GM23338 (cell line): ENCODE measurements around the gene MRGPRF. TPM values are rescaled to one million over a fixed set of nuclear protein-coding genes. Genes with fewer than 3 reads are reported as not detected.
A peak's percentile ranks its signal among the peaks of the same experiment; 100 is the strongest.

Experiments used
- ATAC-seq: fragments of 200-7000 bp; cut with Tn5 transposase; 3 replicates; pipeline ENCODE4 v1.9.1; 2020
- DNase-seq: peaks from one replicate; pipeline ENCODE4 v3.0.0-alpha.2; 2015; ENCODE audit warnings: low spot score
- H2AFZ ChIP-seq: fragments of 200-600 bp; sonication (generic); 2 replicates; pipeline ENCODE4 v1.8.0; 2016; ENCODE audit warnings: antibody characterized with exemption, mild to moderate bottlenecking, moderate library complexity
- H3F3A ChIP-seq: fragments of 200-600 bp; sonication (generic); replicated peaks from 2 replicates; pipeline ENCODE4 v1.8.0; 2017; ENCODE audit warnings: antibody characterized with exemption, mixed run types, low read depth
- H3K27ac ChIP-seq: fragments of 200-600 bp; sonication (generic); 2 replicates; pipeline ENCODE4 v1.6.1; 2016; ENCODE audit warnings: low read depth
- H3K27me3 ChIP-seq: fragments of 200-600 bp; sonication (generic); 2 replicates; pipeline ENCODE4 v1.8.0; 2016; ENCODE audit warnings: mild to moderate bottlenecking, mixed run types, moderate library complexity; ENCODE audit not compliant: insufficient read depth
- H3K36me3 ChIP-seq: fragments of 200-600 bp; sonication (generic); 2 replicates; pipeline ENCODE4 v1.8.0; 2016; ENCODE audit warnings: mild to moderate bottlenecking; ENCODE audit not compliant: insufficient read depth
- H3K4me1 ChIP-seq: fragments of 200-600 bp; sonication (generic); 2 replicates; pipeline ENCODE4 v1.8.0; 2016; ENCODE audit warnings: mild to moderate bottlenecking, moderate library complexity; ENCODE audit not compliant: insufficient read depth
- H3K4me2 ChIP-seq: fragments of 200-600 bp; sonication (generic); 2 replicates; pipeline ENCODE4 v1.7.1; 2017; ENCODE audit warnings: mixed run types
- H3K4me3 ChIP-seq: fragments of 200-600 bp; sonication (generic); 2 replicates; pipeline ENCODE4 v1.6.1; 2016; ENCODE audit warnings: mixed run types
- H3K79me2 ChIP-seq: fragments of 200-600 bp; sonication (generic); replicated peaks from 2 replicates; pipeline ENCODE4 v1.8.0; 2017; ENCODE audit warnings: mild to moderate bottlenecking; ENCODE audit not compliant: insufficient read depth
- H3K9me2 ChIP-seq: fragments of 200-600 bp; sonication (generic); 2 replicates; pipeline ENCODE4 v1.8.0; 2017; ENCODE audit not compliant: insufficient read depth
- H4K20me1 ChIP-seq: fragments of 200-600 bp; sonication (generic); replicated peaks from 2 replicates; pipeline ENCODE4 v1.8.0; 2017; ENCODE audit warnings: mild to moderate bottlenecking; ENCODE audit not compliant: insufficient read depth
- H3K27ac Mint-ChIP-seq: 2 replicates; pipeline ENCODE4 v1.8.0; 2020; ENCODE audit warnings: inconsistent platforms, mild to moderate bottlenecking, moderate library complexity, mixed read lengths
- H3K27me3 Mint-ChIP-seq: 3 replicates; pipeline ENCODE4 v1.8.0; 2022; ENCODE audit warnings: low read depth, mild to moderate bottlenecking, moderate library complexity, mixed read lengths, inconsistent platforms; ENCODE audit not compliant: insufficient read depth, poor library complexity
- H3K36me3 Mint-ChIP-seq: 3 replicates; pipeline ENCODE4 v1.8.0; 2021; ENCODE audit warnings: low read depth, mild to moderate bottlenecking, inconsistent platforms, moderate library complexity, mixed read lengths
- H3K4me1 Mint-ChIP-seq: 3 replicates; pipeline ENCODE4 v1.8.0; 2020; ENCODE audit warnings: mild to moderate bottlenecking, inconsistent platforms, mixed read lengths
- H3K4me3 Mint-ChIP-seq: 3 replicates; pipeline ENCODE4 v1.8.0; 2021; ENCODE audit warnings: moderate library complexity, mild to moderate bottlenecking, inconsistent platforms, mixed read lengths
- H3K9me3 Mint-ChIP-seq: 3 replicates; pipeline ENCODE4 v1.8.0; 2020; ENCODE audit warnings: moderate library complexity, mild to moderate bottlenecking, inconsistent platforms, mixed read lengths
- EZH2 ChIP-seq: fragments of 200-600 bp; sonication (generic); IDR thresholded peaks from one replicate; pipeline ENCODE4 v1.8.0; 2017; ENCODE audit warnings: antibody characterized with exemption, mild to moderate bottlenecking, low read depth; ENCODE audit not compliant: unreplicated experiment
- EZH2phosphoT487 ChIP-seq: fragments of 200-600 bp; sonication (generic); IDR thresholded peaks from one replicate; pipeline ENCODE4 v1.8.1; 2018; ENCODE audit warnings: antibody characterized with exemption; ENCODE audit not compliant: unreplicated experiment
- JUNB ChIP-seq: IDR thresholded peaks from one replicate; pipeline ENCODE4 v1.6.1; 2016; ENCODE audit warnings: antibody characterized with exemption; ENCODE audit not compliant: unreplicated experiment
- STAT1 ChIP-seq: IDR thresholded peaks from one replicate; pipeline ENCODE4 v1.6.1; 2016; ENCODE audit warnings: antibody characterized with exemption; ENCODE audit not compliant: unreplicated experiment
- ZNF331 ChIP-seq: fragments of 250-450 bp; sonication (Bioruptor Pico); IDR thresholded peaks from 2 replicates; pipeline ENCODE4 v1.5.0; 2020; ENCODE audit warnings: low read depth, mild to moderate bottlenecking, moderate library complexity
- polyA plus RNA-seq: library from polyadenylated mRNA; unstranded; fragments of >200 nt; fragmentation: Nextera tagmentation; extraction: Ambion mirVana; gene quantifications from 2 replicates; pipeline ENCODE4 v1.2.1, GENCODE V29; 2016
- total RNA-seq: library from RNA; depleted of rRNA; stranded (reverse); fragments of >200 nt; shearing (Covaris generic); gene quantifications from 2 replicates; pipeline ENCODE4 v1.2.3, GENCODE V29; 2014
- TF ChIP-seq, protein P1 (sequence below): IDR thresholded peaks from one replicate; pipeline ENCODE4 v1.6.1; 2018; ENCODE audit warnings: antibody characterized with exemption; ENCODE audit not compliant: unreplicated experiment
- TF ChIP-seq, protein P2 (sequence below): fragments of 250-450 bp; sonication (Bioruptor Pico); IDR thresholded peaks from 2 replicates; pipeline ENCODE4 v1.5.0; 2020; ENCODE audit warnings: mild to moderate bottlenecking, moderate library complexity
- TF ChIP-seq, protein P3 (sequence below), 2 experiments: fragments of 200-600 bp in 1 of 2; sonication (generic) in 1 of 2; conservative IDR thresholded peaks; 2 replicates each; pipeline versions ENCODE4 v1.5.1 to v1.6.1; 2016 to 2017; ENCODE audit warnings: antibody characterized with exemption in 2 of 2, low read depth in 2 of 2, mild to moderate bottlenecking in 2 of 2, moderate library complexity in 1 of 2

Gene MRGPRF
- total and polyA plus RNA-seq, 2 experiments from 2014 or later = 3.3 to 9.0 TPM

DNA sequence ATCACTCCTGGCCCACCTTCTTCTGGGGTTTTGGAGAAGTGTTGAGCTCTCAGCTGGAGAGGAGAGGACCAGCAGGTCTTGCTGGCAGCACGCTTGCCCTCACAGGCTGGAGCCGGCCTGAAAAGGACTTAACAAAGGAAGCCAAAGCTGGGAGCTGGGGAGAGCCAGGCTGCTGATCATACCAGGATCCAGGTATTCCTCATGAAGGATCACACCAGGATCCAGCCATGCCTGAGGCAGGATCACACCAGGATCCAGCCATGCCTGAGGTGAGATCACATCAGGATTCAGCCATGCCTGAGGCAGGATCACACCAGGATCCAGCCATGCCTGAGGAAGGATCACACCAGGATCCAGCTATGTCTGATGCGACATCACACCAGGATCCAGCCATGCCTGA lies 49.3 kb downstream of the MRGPRF start:
- Histone ChIP-seq H3K36me3 (no peaks in the 10 kb centered on the region), H3K27me3 (no peaks in the 10 kb centered on the region), H3K4me1 (no peaks in the 10 kb centered on the region), H3K9me2 (0 out of 2 replicates have a peak, but pooled peaks cover 3% of the 10 kb centered on the region), H3F3A (no peaks in the 10 kb centered on the region), H3K4me2 (no peak overlapping the region), H3K27ac (no peak overlapping the region), H3K4me3 (no peak overlapping the region), H4K20me1 (no peaks in the 10 kb centered on the region), H3K79me2 (no peaks in the 10 kb centered on the region), H2AFZ (no peak overlapping the region)
- Mint-ChIP-seq H3K9me3 (no peaks in the 10 kb centered on the region; the same call in 2 of the 3 replicates), H3K27ac (no peak overlapping the region), H3K4me1 (peaks cover 5% of the 10 kb centered on the region; the same call in 2 of the 3 replicates), H3K4me3 (no peak overlapping the region), H3K36me3 (no peaks in the 10 kb centered on the region), H3K27me3 (peaks cover 10% of the 10 kb centered on the region)
- TF ChIP-seq STAT1 (no peak), EZH2 (no peak), JUNB (no peak), ZNF331 (CRISPR knock-in tag) (no peak)
- TF ChIP-seq, protein P1, sequence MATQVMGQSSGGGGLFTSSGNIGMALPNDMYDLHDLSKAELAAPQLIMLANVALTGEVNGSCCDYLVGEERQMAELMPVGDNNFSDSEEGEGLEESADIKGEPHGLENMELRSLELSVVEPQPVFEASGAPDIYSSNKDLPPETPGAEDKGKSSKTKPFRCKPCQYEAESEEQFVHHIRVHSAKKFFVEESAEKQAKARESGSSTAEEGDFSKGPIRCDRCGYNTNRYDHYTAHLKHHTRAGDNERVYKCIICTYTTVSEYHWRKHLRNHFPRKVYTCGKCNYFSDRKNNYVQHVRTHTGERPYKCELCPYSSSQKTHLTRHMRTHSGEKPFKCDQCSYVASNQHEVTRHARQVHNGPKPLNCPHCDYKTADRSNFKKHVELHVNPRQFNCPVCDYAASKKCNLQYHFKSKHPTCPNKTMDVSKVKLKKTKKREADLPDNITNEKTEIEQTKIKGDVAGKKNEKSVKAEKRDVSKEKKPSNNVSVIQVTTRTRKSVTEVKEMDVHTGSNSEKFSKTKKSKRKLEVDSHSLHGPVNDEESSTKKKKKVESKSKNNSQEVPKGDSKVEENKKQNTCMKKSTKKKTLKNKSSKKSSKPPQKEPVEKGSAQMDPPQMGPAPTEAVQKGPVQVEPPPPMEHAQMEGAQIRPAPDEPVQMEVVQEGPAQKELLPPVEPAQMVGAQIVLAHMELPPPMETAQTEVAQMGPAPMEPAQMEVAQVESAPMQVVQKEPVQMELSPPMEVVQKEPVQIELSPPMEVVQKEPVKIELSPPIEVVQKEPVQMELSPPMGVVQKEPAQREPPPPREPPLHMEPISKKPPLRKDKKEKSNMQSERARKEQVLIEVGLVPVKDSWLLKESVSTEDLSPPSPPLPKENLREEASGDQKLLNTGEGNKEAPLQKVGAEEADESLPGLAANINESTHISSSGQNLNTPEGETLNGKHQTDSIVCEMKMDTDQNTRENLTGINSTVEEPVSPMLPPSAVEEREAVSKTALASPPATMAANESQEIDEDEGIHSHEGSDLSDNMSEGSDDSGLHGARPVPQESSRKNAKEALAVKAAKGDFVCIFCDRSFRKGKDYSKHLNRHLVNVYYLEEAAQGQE = no peak
- no peak for DNase-seq
- ATAC-seq = no peak

- ATAC-seq (peak; percentile 50; the same call in 2 of the 3 replicates), DNase-seq (no peak)
- no peak overlapping the region for H3K27ac ChIP-seq
- no peaks in the 10 kb centered on the region for H3K36me3 Mint-ChIP-seq
- H3K4me2 ChIP-seq = no peak overlapping the region
- no peaks in the 10 kb centered on the region for H3F3A ChIP-seq
- no peaks in the 10 kb centered on the region for H3K36me3 ChIP-seq
- no peaks in the 10 kb centered on the region for H3K27me3 ChIP-seq
- H2AFZ ChIP-seq = no peak overlapping the region
- peaks cover 10% of the 10 kb centered on the region for H3K27me3 Mint-ChIP-seq
- no peaks in the 10 kb centered on the region for H3K79me2 ChIP-seq
- H3K27ac Mint-ChIP-seq = no peak overlapping the region
- H4K20me1 ChIP-seq = no peaks in the 10 kb centered on the region
- TF ChIP-seq JUNB (no peak), EZH2phosphoT487 (no peak), ZNF331 (CRISPR knock-in tag) (no peak), STAT1 (no peak)
- TF ChIP-seq, protein P2, sequence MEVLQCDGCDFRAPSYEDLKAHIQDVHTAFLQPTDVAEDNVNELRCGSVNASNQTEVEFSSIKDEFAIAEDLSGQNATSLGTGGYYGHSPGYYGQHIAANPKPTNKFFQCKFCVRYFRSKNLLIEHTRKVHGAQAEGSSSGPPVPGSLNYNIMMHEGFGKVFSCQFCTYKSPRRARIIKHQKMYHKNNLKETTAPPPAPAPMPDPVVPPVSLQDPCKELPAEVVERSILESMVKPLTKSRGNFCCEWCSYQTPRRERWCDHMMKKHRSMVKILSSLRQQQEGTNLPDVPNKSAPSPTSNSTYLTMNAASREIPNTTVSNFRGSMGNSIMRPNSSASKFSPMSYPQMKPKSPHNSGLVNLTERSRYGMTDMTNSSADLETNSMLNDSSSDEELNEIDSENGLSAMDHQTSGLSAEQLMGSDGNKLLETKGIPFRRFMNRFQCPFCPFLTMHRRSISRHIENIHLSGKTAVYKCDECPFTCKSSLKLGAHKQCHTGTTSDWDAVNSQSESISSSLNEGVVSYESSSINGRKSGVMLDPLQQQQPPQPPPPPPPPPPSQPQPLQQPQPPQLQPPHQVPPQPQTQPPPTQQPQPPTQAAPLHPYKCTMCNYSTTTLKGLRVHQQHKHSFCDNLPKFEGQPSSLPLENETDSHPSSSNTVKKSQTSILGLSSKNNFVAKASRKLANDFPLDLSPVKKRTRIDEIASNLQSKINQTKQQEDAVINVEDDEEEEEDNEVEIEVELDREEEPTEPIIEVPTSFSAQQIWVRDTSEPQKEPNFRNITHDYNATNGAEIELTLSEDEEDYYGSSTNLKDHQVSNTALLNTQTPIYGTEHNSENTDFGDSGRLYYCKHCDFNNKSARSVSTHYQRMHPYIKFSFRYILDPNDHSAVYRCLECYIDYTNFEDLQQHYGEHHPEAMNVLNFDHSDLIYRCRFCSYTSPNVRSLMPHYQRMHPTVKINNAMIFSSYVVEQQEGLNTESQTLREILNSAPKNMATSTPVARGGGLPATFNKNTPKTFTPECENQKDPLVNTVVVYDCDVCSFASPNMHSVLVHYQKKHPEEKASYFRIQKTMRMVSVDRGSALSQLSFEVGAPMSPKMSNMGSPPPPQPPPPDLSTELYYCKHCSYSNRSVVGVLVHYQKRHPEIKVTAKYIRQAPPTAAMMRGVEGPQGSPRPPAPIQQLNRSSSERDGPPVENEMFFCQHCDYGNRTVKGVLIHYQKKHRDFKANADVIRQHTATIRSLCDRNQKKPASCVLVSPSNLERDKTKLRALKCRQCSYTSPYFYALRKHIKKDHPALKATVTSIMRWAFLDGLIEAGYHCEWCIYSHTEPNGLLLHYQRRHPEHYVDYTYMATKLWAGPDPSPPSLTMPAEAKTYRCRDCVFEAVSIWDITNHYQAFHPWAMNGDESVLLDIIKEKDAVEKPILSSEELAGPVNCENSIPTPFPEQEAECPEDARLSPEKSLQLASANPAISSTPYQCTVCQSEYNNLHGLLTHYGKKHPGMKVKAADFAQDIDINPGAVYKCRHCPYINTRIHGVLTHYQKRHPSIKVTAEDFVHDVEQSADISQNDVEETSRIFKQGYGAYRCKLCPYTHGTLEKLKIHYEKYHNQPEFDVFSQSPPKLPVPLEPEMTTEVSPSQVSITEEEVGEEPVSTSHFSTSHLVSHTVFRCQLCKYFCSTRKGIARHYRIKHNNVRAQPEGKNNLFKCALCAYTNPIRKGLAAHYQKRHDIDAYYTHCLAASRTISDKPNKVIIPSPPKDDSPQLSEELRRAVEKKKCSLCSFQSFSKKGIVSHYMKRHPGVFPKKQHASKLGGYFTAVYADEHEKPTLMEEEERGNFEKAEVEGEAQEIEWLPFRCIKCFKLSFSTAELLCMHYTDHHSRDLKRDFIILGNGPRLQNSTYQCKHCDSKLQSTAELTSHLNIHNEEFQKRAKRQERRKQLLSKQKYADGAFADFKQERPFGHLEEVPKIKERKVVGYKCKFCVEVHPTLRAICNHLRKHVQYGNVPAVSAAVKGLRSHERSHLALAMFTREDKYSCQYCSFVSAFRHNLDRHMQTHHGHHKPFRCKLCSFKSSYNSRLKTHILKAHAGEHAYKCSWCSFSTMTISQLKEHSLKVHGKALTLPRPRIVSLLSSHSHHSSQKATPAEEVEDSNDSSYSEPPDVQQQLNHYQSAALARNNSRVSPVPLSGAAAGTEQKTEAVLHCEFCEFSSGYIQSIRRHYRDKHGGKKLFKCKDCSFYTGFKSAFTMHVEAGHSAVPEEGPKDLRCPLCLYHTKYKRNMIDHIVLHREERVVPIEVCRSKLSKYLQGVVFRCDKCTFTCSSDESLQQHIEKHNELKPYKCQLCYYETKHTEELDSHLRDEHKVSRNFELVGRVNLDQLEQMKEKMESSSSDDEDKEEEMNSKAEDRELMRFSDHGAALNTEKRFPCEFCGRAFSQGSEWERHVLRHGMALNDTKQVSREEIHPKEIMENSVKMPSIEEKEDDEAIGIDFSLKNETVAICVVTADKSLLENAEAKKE = no peak
- TF ChIP-seq, protein P3, sequence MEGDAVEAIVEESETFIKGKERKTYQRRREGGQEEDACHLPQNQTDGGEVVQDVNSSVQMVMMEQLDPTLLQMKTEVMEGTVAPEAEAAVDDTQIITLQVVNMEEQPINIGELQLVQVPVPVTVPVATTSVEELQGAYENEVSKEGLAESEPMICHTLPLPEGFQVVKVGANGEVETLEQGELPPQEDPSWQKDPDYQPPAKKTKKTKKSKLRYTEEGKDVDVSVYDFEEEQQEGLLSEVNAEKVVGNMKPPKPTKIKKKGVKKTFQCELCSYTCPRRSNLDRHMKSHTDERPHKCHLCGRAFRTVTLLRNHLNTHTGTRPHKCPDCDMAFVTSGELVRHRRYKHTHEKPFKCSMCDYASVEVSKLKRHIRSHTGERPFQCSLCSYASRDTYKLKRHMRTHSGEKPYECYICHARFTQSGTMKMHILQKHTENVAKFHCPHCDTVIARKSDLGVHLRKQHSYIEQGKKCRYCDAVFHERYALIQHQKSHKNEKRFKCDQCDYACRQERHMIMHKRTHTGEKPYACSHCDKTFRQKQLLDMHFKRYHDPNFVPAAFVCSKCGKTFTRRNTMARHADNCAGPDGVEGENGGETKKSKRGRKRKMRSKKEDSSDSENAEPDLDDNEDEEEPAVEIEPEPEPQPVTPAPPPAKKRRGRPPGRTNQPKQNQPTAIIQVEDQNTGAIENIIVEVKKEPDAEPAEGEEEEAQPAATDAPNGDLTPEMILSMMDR (conservative IDR thresholded peaks at IDR 0.05; ENCODE audit: low read depth in 2 of 2) = peak in 1 of 2 experiments; percentile 48; a peak in 2 of 4 replicates
- no peak overlapping the region for H3K4me3 ChIP-seq
- no peaks in the 10 kb centered on the region; the same call in 2 of the 3 replicates for H3K9me3 Mint-ChIP-seq
- no peaks in the 10 kb centered on the region for H3K4me1 ChIP-seq
- no peak overlapping the region for H3K4me3 Mint-ChIP-seq
- H3K4me1 Mint-ChIP-seq = no peaks in the 10 kb centered on the region
- 0 out of 2 replicates have a peak, but pooled peaks cover 3% of the 10 kb centered on the region for H3K9me2 ChIP-seq
These were observed 50.4 kb downstream of the MRGPRF start for GRCh38 chr11:68962527-68963250.
